Endothelial cell of umbilical vein (primary cell): Measurements from ENCODE around the gene HCN2. TPM values are rescaled to one million over a fixed set of nuclear protein-coding genes. Genes with fewer than 3 reads are reported as not detected.
A peak's percentile ranks its signal among the peaks of the same experiment; 100 is the strongest.

ENCODE experiments used
- BruUV-seq: library from RNA; stranded (reverse); fragments of 400-500 nt; replicated peaks from 2 replicates; lab custom pipeline; 2021; lab: Mats Ljungman, UMichigan
- CTCF ChIA-PET: fragments of 300-600, 350-600 bp; sonication (Branson Sonifier 250); formaldehyde crosslinking; loops from one replicate; lab custom pipeline; 2021; ENCODE audit warnings: antibody characterized with exemption, inconsistent platforms; lab: Charles Lee
- POLR2A ChIA-PET: fragments of 300-600, 350-600 bp; sonication (Branson Sonifier 250); formaldehyde crosslinking; loops from one replicate; lab custom pipeline; 2021; ENCODE audit warnings: antibody characterized with exemption, inconsistent platforms; lab: Charles Lee
- DNase-seq: peaks from one replicate; pipeline ENCODE4 v3.0.0-alpha.2; 2011; ENCODE audit warnings: low read depth, low spot score
- FAIRE-seq: peaks from 2 replicates; lab custom pipeline; 2011; peaks lifted over from hg19 to GRCh38; lab: Jason Lieb, UNC
- H2AFZ ChIP-seq: 2 replicates; pipeline ENCODE4 v1.6.0; 2012; ENCODE audit warnings: low read depth, low read length, control low read depth, inconsistent platforms
- H3K27ac ChIP-seq: 2 replicates; pipeline ENCODE4 v1.5.1; 2011; ENCODE audit warnings: low read depth, mild to moderate bottlenecking, control low read depth, low read length, moderate library complexity; ENCODE audit not compliant: insufficient read depth
- H3K27me3 ChIP-seq, 2 experiments: 2 replicates each; pipeline versions ENCODE4 v1.6.0 to v1.6.1; 2011; ENCODE audit warnings: low read length in 2 of 2, mixed read lengths in 1 of 2; ENCODE audit not compliant: control insufficient read depth in 2 of 2, insufficient read depth in 2 of 2
- H3K36me3 ChIP-seq, 2 experiments: 2 replicates in 1 of 2; 3 replicates in 1 of 2; pipeline ENCODE4 v1.5.1; 2011; ENCODE audit warnings: low read length in 2 of 2, mild to moderate bottlenecking in 1 of 2, moderate library complexity in 1 of 2; ENCODE audit not compliant: control insufficient read depth in 2 of 2, insufficient read depth in 2 of 2; ENCODE audit errors: extremely low read depth in 1 of 2
- H3K4me1 ChIP-seq: 3 replicates; pipeline ENCODE4 v1.5.1; 2011; ENCODE audit warnings: mild to moderate bottlenecking, low read length; ENCODE audit not compliant: control insufficient read depth, insufficient read depth; ENCODE audit errors: extremely low read depth
- H3K4me2 ChIP-seq: 2 replicates; pipeline ENCODE4 v1.6.1; 2011; ENCODE audit warnings: low read length, control low read depth, mixed read lengths; ENCODE audit not compliant: insufficient read depth
- H3K4me3 ChIP-seq, 3 experiments: fragments of 200-600 bp in 1 of 3; sonication (generic), shearing (Covaris generic) in 1 of 3; replicated peaks in 1 of 3; 2 replicates each; pipeline ENCODE4 v1.5.1; 2011 to 2016; ENCODE audit warnings: control low read depth in 3 of 3, low read length in 3 of 3, mild to moderate bottlenecking in 2 of 3, inconsistent platforms in 1 of 3, low read depth in 1 of 3, moderate library complexity in 1 of 3; ENCODE audit not compliant: insufficient read depth in 1 of 3
- H3K79me2 ChIP-seq: 2 replicates; pipeline ENCODE4 v1.6.0; 2012; ENCODE audit warnings: low read length, inconsistent platforms; ENCODE audit not compliant: control insufficient read depth, insufficient read depth
- H3K9ac ChIP-seq: replicated peaks from 2 replicates; pipeline ENCODE3; 2011; ENCODE audit warnings: low read length, control low read depth; ENCODE audit not compliant: insufficient read depth; ENCODE audit errors: extremely low read depth
- H3K9me1 ChIP-seq: replicated peaks from 3 replicates; pipeline ENCODE4 v1.6.0; 2011; ENCODE audit warnings: mild to moderate bottlenecking, low read length; ENCODE audit not compliant: control insufficient read depth, insufficient read depth; ENCODE audit errors: extremely low read depth
- H3K9me3 ChIP-seq: replicated peaks from 2 replicates; pipeline ENCODE4 v1.5.1; 2012; ENCODE audit warnings: low read length, inconsistent platforms; ENCODE audit not compliant: control insufficient read depth, insufficient read depth
- H4K20me1 ChIP-seq: replicated peaks from 2 replicates; pipeline ENCODE3; 2011; ENCODE audit warnings: mild to moderate bottlenecking, low read length; ENCODE audit not compliant: control insufficient read depth, insufficient read depth; ENCODE audit errors: extremely low read depth
- CTCF ChIP-seq, 2 donors: IDR thresholded peaks; 1 replicate in 1 of 2; 2 replicates in 1 of 2; pipeline ENCODE4 v1.5.1; 2011; ENCODE audit warnings: low read length in 2 of 2, mild to moderate bottlenecking in 2 of 2, moderate library complexity in 2 of 2, control low read depth in 1 of 2, inconsistent platforms in 1 of 2, low read depth in 1 of 2; ENCODE audit not compliant: insufficient read depth in 1 of 2; ENCODE audit errors: extremely low read depth in 1 of 2
- EZH2 ChIP-seq: IDR thresholded peaks from 2 replicates; pipeline ENCODE4 v1.6.1; 2012; ENCODE audit warnings: borderline replicate concordance, low read depth, mild to moderate bottlenecking, moderate library complexity, low read length, inconsistent platforms; ENCODE audit not compliant: severe bottlenecking
- FOS ChIP-seq: IDR thresholded peaks from 2 replicates; pipeline ENCODE4 v1.6.1; 2011; ENCODE audit warnings: mild to moderate bottlenecking, low read length, moderate library complexity, borderline replicate concordance; ENCODE audit not compliant: insufficient read depth
- GATA2 ChIP-seq: IDR thresholded peaks from 2 replicates; pipeline ENCODE4 v1.7.0; 2011; ENCODE audit warnings: low read depth, mild to moderate bottlenecking, moderate library complexity, mixed read lengths, low read length; ENCODE audit not compliant: insufficient read length, insufficient read depth
- JUN ChIP-seq: IDR thresholded peaks from 2 replicates; pipeline ENCODE4 v1.6.1; 2011; ENCODE audit warnings: borderline replicate concordance, low read depth; ENCODE audit not compliant: insufficient read length, insufficient read depth
- MYC ChIP-seq: IDR thresholded peaks from one replicate; pipeline ENCODE4 v1.6.1; 2011; ENCODE audit warnings: mild to moderate bottlenecking, low read depth, low read length
- POLR2A ChIP-seq: IDR thresholded peaks from 2 replicates; pipeline ENCODE4 v1.6.1; 2012; ENCODE audit warnings: low read depth, mild to moderate bottlenecking, control low read depth, low read length
- POLR2AphosphoS5 ChIP-seq: IDR thresholded peaks from 2 replicates; pipeline ENCODE4 v1.6.1; 2012; ENCODE audit warnings: low read depth, mild to moderate bottlenecking, control low read depth, low read length, moderate library complexity; ENCODE audit not compliant: insufficient read depth
- dilution Hi-C: fragments of 300-500 bp; cut with MboI; formaldehyde crosslinking; loops from one replicate; pipeline ENCODE4 v1.15.0; 2019; ENCODE audit warnings: low sequenced_read_pairs; ENCODE audit not compliant: extremely low pct_ligation_motif_present
- intact Hi-C: fragments of 100-400 bp; cut with micrococcal nuclease; formaldehyde crosslinking; loops from one replicate; pipeline ENCODE4 v1.10.0; 2022
- polyA plus RNA-seq, 4 experiments: library from polyadenylated mRNA; depleted of rRNA in 3 of 4; stranded (reverse) in 3 of 4; unstranded in 1 of 4; fragments of >200 nt; gene quantifications; 2 replicates each; pipeline versions ENCODE4 v1.2.1 to v1.2.3, GENCODE V29; 2011 to 2012; ENCODE audit warnings: missing spikeins in 1 of 4
- total RNA-seq: library from RNA; stranded (reverse); gene quantifications from 2 replicates; pipeline ENCODE4 v1.2.3, GENCODE V29; 2021
- TF ChIP-seq, protein P1 (sequence below): IDR thresholded peaks from 2 replicates; pipeline ENCODE4 v1.6.1; 2011; ENCODE audit not compliant: insufficient read depth, insufficient read length

Gene HCN2
- total and polyA plus RNA-seq, 2 donors (not counting 3 experiments of a cell fraction or from before 2014, with no cell fraction given) = 0.18 to 0.53 TPM

DNA sequence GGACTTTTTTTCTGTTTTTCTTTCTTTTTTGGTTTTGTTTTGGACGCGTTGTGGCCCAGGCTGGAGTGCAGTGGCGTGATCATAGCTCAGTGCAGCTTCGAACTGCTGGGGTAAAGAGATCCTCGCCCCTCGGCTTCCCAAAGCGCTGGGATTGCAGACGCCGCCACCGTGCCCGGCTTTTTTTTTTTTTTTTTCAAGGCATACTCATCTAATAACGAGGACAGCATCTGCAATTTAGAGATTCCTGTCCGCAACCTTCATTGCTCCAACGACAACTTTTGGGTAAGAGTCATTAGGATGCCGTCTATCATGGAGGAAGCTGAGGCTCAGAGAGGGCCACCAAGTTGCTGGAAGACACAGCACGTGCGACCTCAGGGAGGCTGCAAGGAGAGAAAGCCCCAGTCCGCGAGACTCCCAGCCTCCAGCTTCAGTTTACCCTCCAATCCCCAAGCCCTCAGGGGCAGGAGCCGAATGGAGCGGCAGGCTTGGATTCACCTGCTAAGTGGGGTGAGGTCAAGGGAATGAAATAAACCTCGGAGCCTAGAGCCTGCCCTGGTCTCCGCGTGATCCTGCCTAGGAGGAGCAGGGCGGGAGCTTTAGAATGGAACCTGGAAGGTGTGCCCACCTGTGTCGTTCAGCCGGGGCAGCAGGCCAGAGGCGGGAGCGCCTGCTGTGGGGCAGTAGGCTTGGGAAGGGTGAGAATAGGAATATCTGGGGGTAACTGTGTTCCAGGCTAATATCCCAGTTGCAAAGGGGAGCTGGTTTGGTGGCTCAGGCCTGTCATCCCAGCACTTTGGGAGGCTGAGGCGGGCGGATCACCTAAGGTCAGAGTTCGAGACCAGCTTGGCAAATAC is 44.3 kb downstream of the HCN2 start:
- Histone ChIP-seq H3K9me1 (no peaks in the 10 kb centered on the region), H3K79me2 (peaks cover 13% of the 10 kb centered on the region), H2AFZ (peak overlapping the region; percentile 86), H3K4me1 (peaks cover 16% of the 10 kb centered on the region), H4K20me1 (no peaks in the 10 kb centered on the region), H3K9me3 (no peaks in the 10 kb centered on the region), H3K27me3 (no peaks in the 10 kb centered on the region), H3K4me3 (peak overlapping the region; percentile 49 to 85 (median 84)), H3K27ac (peak overlapping the region; percentile 48), H3K36me3 (no peaks in the 10 kb centered on the region), H3K9ac (peak overlapping the region; percentile 74), H3K4me2 (peak overlapping the region; percentile 85)
- BruUV-seq = no TSS peak
- intact Hi-C loops (loop anchor here (1.0 to 2.0 kb wide), 2 partner anchors 45 to 103 kb away; partner anchors contain the start of genes CDC34 and HCN2), dilution Hi-C loops (no loop called here)
- TF ChIP-seq EZH2 = no peak
- no peak for TF ChIP-seq JUN
- TF ChIP-seq, protein P1, sequence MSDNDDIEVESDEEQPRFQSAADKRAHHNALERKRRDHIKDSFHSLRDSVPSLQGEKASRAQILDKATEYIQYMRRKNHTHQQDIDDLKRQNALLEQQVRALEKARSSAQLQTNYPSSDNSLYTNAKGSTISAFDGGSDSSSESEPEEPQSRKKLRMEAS = no peak
- TF ChIP-seq MYC = no peak
- no peak for TF ChIP-seq FOS
- no peak for TF ChIP-seq POLR2A
- TF ChIP-seq POLR2AphosphoS5 = no peak
- TF ChIP-seq CTCF (IDR thresholded peaks at IDR 0.05; ENCODE audit: extremely low read depth in 1 of 2, insufficient read depth in 1 of 2, low read depth in 1 of 2, low read length in 2 of 2) = no peak
- no peak for TF ChIP-seq GATA2
- FAIRE-seq (no peak), DNase-seq (no peak)
- ChIA-PET POLR2A (no interaction called here), CTCF (interaction anchor here (0.9 to 1.4 kb wide), 2 partner anchors 28 to 100 kb away, joined by 3 to 4 read pairs; no protein-coding TSS in a partner anchor)
